Measurements from ENCODE around the gene CUL2.

The CUL2 gene

DNA sequence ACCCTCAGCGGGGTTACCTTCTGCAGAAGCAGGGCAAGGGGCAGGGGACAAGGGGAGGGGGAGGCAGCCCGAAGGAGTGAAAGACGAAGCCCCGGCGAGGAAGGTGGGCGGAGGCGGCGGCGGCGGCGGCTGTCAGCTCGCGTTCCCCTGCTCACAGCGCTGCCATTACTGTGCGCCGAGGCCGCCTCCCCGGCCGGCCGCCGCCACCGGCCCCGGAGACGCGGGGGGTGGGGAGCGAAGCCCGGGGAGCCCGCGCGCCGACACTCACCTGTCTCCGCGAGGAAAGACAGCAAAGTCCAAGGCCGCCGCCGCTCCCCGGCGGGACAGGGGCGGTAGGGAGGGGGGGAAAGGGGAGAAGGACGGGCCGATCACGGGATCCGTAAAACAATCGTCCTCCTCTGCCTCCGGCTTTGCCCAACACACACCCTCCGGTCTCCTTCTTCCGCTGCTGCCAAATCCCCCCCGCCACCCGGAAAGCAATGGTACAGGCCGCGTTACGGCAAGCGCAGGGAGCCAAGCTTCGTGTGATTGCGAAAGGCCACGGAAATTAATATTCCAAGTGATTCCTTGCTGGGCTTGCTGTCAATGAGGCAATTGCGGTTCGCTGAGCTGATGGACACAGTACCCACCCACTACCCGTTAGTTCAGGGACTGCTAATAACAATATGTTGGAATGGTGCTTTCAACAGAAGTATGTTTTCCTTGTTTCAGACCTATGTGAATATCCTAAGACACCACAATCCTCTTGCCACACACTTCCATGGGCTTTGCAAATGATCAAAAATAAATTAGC, at the start of gene CUL2 (continued):
- TF ChIP-seq, protein P1, sequence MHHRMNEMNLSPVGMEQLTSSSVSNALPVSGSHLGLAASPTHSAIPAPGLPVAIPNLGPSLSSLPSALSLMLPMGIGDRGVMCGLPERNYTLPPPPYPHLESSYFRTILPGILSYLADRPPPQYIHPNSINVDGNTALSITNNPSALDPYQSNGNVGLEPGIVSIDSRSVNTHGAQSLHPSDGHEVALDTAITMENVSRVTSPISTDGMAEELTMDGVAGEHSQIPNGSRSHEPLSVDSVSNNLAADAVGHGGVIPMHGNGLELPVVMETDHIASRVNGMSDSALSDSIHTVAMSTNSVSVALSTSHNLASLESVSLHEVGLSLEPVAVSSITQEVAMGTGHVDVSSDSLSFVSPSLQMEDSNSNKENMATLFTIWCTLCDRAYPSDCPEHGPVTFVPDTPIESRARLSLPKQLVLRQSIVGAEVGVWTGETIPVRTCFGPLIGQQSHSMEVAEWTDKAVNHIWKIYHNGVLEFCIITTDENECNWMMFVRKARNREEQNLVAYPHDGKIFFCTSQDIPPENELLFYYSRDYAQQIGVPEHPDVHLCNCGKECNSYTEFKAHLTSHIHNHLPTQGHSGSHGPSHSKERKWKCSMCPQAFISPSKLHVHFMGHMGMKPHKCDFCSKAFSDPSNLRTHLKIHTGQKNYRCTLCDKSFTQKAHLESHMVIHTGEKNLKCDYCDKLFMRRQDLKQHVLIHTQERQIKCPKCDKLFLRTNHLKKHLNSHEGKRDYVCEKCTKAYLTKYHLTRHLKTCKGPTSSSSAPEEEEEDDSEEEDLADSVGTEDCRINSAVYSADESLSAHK (tag by site-specific recombination; IDR thresholded peaks at IDR 0.05) = peak; percentile 41; the same call in 1 of the 2 replicates
- TF ChIP-seq, protein P2, sequence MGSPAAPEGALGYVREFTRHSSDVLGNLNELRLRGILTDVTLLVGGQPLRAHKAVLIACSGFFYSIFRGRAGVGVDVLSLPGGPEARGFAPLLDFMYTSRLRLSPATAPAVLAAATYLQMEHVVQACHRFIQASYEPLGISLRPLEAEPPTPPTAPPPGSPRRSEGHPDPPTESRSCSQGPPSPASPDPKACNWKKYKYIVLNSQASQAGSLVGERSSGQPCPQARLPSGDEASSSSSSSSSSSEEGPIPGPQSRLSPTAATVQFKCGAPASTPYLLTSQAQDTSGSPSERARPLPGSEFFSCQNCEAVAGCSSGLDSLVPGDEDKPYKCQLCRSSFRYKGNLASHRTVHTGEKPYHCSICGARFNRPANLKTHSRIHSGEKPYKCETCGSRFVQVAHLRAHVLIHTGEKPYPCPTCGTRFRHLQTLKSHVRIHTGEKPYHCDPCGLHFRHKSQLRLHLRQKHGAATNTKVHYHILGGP (tag by site-specific recombination; IDR thresholded peaks at IDR 0.05) = no peak
- TF ChIP-seq ZNF624 (tag by site-specific recombination; IDR thresholded peaks at IDR 0.05) (no peak), GLIS1 (tag by site-specific recombination; IDR thresholded peaks at IDR 0.05) (0 out of 2 replicates have a peak, but pooled peaks have one; percentile 5), ZNF629 (tag by site-specific recombination; IDR thresholded peaks at IDR 0.05) (peak; percentile 72), ZNF510 (tag by site-specific recombination; IDR thresholded peaks at IDR 0.05; ENCODE audit: insufficient replicate concordance) (no peak), GFI1B (tag by site-specific recombination; IDR thresholded peaks at IDR 0.05) (no peak), ZNF623 (tag by site-specific recombination; IDR thresholded peaks at IDR 0.05) (peak; percentile 36; the same call in 1 of the 2 replicates), PRDM1 (tag by site-specific recombination; IDR thresholded peaks at IDR 0.05) (no peak), ZFP37 (tag by site-specific recombination; IDR thresholded peaks at IDR 0.05) (peak; percentile 78; the same call in 1 of the 2 replicates), ZFP69B (tag by site-specific recombination; IDR thresholded peaks at IDR 0.05) (peak; percentile 75), ZNF341 (tag by site-specific recombination; IDR thresholded peaks at IDR 0.05; ENCODE audit: low read depth) (peak; percentile 94), ZNF133 (tag by site-specific recombination; IDR thresholded peaks at IDR 0.05) (no peak), GLIS2 (tag by site-specific recombination; IDR thresholded peaks at IDR 0.05) (no peak; the same call in none of the 2 replicates), ZNF777 (tag by site-specific recombination; IDR thresholded peaks at IDR 0.05; ENCODE audit: borderline replicate concordance) (no peak), ZNF514 (tag by site-specific recombination; IDR thresholded peaks at IDR 0.05) (no peak), ZNF174 (tag by site-specific recombination; IDR thresholded peaks at IDR 0.05) (no peak), ZNF701 (tag by site-specific recombination; IDR thresholded peaks at IDR 0.05) (no peak), ZNF707 (tag by site-specific recombination; IDR thresholded peaks at IDR 0.05) (no peak)
- TF ChIP-seq, protein P3, sequence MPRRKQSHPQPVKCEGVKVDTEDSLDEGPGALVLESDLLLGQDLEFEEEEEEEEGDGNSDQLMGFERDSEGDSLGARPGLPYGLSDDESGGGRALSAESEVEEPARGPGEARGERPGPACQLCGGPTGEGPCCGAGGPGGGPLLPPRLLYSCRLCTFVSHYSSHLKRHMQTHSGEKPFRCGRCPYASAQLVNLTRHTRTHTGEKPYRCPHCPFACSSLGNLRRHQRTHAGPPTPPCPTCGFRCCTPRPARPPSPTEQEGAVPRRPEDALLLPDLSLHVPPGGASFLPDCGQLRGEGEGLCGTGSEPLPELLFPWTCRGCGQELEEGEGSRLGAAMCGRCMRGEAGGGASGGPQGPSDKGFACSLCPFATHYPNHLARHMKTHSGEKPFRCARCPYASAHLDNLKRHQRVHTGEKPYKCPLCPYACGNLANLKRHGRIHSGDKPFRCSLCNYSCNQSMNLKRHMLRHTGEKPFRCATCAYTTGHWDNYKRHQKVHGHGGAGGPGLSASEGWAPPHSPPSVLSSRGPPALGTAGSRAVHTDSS (tag by site-specific recombination; IDR thresholded peaks at IDR 0.05) = 0 out of 2 replicates have a peak, but pooled peaks have one; percentile 7
- TF ChIP-seq, protein P4, sequence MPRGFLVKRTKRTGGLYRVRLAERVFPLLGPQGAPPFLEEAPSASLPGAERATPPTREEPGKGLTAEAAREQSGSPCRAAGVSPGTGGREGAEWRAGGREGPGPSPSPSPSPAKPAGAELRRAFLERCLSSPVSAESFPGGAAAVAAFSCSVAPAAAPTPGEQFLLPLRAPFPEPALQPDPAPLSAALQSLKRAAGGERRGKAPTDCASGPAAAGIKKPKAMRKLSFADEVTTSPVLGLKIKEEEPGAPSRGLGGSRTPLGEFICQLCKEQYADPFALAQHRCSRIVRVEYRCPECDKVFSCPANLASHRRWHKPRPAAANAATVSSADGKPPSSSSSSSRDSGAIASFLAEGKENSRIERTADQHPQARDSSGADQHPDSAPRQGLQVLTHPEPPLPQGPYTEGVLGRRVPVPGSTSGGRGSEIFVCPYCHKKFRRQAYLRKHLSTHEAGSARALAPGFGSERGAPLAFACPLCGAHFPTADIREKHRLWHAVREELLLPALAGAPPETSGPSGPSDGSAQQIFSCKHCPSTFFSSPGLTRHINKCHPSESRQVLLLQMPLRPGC (tag by site-specific recombination; IDR thresholded peaks at IDR 0.05) = peak; percentile 77
- TF ChIP-seq, protein P5, sequence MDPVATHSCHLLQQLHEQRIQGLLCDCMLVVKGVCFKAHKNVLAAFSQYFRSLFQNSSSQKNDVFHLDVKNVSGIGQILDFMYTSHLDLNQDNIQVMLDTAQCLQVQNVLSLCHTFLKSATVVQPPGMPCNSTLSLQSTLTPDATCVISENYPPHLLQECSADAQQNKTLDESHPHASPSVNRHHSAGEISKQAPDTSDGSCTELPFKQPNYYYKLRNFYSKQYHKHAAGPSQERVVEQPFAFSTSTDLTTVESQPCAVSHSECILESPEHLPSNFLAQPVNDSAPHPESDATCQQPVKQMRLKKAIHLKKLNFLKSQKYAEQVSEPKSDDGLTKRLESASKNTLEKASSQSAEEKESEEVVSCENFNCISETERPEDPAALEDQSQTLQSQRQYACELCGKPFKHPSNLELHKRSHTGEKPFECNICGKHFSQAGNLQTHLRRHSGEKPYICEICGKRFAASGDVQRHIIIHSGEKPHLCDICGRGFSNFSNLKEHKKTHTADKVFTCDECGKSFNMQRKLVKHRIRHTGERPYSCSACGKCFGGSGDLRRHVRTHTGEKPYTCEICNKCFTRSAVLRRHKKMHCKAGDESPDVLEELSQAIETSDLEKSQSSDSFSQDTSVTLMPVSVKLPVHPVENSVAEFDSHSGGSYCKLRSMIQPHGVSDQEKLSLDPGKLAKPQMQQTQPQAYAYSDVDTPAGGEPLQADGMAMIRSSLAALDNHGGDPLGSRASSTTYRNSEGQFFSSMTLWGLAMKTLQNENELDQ (tag by site-specific recombination; IDR thresholded peaks at IDR 0.05; ENCODE audit: low read depth) = no peak
- TF ChIP-seq, protein P6, sequence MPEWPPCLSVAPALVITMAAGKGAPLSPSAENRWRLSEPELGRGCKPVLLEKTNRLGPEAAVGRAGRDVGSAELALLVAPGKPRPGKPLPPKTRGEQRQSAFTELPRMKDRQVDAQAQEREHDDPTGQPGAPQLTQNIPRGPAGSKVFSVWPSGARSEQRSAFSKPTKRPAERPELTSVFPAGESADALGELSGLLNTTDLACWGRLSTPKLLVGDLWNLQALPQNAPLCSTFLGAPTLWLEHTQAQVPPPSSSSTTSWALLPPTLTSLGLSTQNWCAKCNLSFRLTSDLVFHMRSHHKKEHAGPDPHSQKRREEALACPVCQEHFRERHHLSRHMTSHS (tag by site-specific recombination; IDR thresholded peaks at IDR 0.05) = no peak
- TF ChIP-seq, protein P7, sequence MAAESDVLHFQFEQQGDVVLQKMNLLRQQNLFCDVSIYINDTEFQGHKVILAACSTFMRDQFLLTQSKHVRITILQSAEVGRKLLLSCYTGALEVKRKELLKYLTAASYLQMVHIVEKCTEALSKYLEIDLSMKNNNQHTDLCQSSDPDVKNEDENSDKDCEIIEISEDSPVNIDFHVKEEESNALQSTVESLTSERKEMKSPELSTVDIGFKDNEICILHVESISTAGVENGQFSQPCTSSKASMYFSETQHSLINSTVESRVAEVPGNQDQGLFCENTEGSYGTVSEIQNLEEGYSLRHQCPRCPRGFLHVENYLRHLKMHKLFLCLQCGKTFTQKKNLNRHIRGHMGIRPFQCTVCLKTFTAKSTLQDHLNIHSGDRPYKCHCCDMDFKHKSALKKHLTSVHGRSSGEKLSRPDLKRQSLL (tag by site-specific recombination; IDR thresholded peaks at IDR 0.05) = no peak

Data from HEK293 (cell line).